ENCODE data around the gene PRIM2.
"Not testable (repeated sequence)": the region's sequence is repeated elsewhere in the genome, so short reads cannot be mapped to it uniquely, and the experiment has no call there.

- not testable (repeated sequence) for TF ChIP-seq POLR2AphosphoS5 (IDR thresholded peaks at IDR 0.05; ENCODE audit: low read depth, low read length); CTCF (IDR thresholded peaks at IDR 0.05); SIN3A (IDR thresholded peaks at IDR 0.05; ENCODE audit: borderline replicate concordance, insufficient read depth, low read depth, low read length); TCF7L2 (IDR thresholded peaks at IDR 0.05; ENCODE audit: low read depth, low read length)
- TF ChIP-seq, protein P1, sequence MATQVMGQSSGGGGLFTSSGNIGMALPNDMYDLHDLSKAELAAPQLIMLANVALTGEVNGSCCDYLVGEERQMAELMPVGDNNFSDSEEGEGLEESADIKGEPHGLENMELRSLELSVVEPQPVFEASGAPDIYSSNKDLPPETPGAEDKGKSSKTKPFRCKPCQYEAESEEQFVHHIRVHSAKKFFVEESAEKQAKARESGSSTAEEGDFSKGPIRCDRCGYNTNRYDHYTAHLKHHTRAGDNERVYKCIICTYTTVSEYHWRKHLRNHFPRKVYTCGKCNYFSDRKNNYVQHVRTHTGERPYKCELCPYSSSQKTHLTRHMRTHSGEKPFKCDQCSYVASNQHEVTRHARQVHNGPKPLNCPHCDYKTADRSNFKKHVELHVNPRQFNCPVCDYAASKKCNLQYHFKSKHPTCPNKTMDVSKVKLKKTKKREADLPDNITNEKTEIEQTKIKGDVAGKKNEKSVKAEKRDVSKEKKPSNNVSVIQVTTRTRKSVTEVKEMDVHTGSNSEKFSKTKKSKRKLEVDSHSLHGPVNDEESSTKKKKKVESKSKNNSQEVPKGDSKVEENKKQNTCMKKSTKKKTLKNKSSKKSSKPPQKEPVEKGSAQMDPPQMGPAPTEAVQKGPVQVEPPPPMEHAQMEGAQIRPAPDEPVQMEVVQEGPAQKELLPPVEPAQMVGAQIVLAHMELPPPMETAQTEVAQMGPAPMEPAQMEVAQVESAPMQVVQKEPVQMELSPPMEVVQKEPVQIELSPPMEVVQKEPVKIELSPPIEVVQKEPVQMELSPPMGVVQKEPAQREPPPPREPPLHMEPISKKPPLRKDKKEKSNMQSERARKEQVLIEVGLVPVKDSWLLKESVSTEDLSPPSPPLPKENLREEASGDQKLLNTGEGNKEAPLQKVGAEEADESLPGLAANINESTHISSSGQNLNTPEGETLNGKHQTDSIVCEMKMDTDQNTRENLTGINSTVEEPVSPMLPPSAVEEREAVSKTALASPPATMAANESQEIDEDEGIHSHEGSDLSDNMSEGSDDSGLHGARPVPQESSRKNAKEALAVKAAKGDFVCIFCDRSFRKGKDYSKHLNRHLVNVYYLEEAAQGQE (IDR thresholded peaks at IDR 0.05; ENCODE audit: insufficient read depth in 1 of 2, low read depth in 2 of 2, low read length in 1 of 2): not testable (repeated sequence)
Measured at GRCh38 chr6:57557855-57558254, 240.4 kb downstream of the PRIM2 start.

Data from Panc1 (cell line).